ENCODE results near the gene TEX13D. TPM values are rescaled to one million over a fixed set of nuclear protein-coding genes. Genes with fewer than 3 reads are reported as not detected.

TEX13D gene
- total RNA-seq, 4 donors from 2014 or later, result 0.48 TPM; not detected in 3

DNA sequence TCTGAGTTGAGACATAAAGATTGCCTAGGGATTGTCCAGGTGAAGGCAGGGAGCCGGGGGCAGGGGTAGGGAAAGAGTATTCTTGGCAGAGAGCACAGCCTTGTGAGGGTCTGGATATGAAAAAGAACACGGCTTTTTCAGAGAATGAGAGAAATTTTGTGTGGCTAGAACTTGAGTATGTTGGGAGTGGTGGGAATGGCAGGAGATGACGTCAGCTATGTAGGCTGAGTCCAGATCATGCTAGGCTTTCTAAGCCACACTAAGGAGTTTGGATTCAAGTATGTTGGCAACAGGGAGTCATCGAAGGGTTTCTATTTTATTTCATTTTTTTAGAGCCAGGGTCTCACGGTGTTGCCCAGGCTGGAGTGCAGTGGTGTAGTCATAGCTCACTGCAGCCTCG, 53.9 kb downstream of the TEX13D start:
- intact Hi-C loops (cut with DNase I; ENCODE audit: low total_unique reads) (no loop called here), in situ Hi-C loops (cut with MboI; ENCODE audit: low pct_ligation_motif_present in 1 of 4, low pct_unique_long_range_greater_than_20kb in 1 of 4, low sequenced_read_pairs in 3 of 4) (loop anchor here in 1 of 4 donors (25.0 kb wide), 1 partner anchor 174 kb away; no protein-coding TSS in a partner anchor)
- no peak overlapping the region for H3K4me3 ChIP-seq
- no peaks in the 10 kb centered on the region for H3K36me3 ChIP-seq
- no peak for DNase-seq
- no peaks in the 10 kb centered on the region for H3K9me3 ChIP-seq
- H3K27ac ChIP-seq, result no peak overlapping the region
- H3K4me1 ChIP-seq, result no peaks in the 10 kb centered on the region
- no peaks in the 10 kb centered on the region for H3K27me3 ChIP-seq
- 59 to 80% methylated on average over 1 to 6 of the region's 6 CpGs for WGBS, 2 donors (ENCODE audit: low coverage in 1 of 2)
- TF ChIP-seq POLR2AphosphoS5 (IDR thresholded peaks at IDR 0.05) (no peak), EP300 (IDR thresholded peaks at IDR 0.05; ENCODE audit: low read depth) (no peak), POLR2A (IDR thresholded peaks at IDR 0.05) (no peak)
- TF ChIP-seq, protein P1, sequence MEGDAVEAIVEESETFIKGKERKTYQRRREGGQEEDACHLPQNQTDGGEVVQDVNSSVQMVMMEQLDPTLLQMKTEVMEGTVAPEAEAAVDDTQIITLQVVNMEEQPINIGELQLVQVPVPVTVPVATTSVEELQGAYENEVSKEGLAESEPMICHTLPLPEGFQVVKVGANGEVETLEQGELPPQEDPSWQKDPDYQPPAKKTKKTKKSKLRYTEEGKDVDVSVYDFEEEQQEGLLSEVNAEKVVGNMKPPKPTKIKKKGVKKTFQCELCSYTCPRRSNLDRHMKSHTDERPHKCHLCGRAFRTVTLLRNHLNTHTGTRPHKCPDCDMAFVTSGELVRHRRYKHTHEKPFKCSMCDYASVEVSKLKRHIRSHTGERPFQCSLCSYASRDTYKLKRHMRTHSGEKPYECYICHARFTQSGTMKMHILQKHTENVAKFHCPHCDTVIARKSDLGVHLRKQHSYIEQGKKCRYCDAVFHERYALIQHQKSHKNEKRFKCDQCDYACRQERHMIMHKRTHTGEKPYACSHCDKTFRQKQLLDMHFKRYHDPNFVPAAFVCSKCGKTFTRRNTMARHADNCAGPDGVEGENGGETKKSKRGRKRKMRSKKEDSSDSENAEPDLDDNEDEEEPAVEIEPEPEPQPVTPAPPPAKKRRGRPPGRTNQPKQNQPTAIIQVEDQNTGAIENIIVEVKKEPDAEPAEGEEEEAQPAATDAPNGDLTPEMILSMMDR (IDR thresholded peaks at IDR 0.05), result no peak

Small RNAs within 50 kb of the gene (small RNA-seq; reads per million reads assigned to genes)
- gene AL022718.1, result 0 reads per million in 4 donors

Other genes with a start within 250 kb of the TEX13D start
- under 1 TPM in 2 of 4 donors, not detected in 2; 0.14 to 0.79 TPM for gene SH2D1A, start 13.9 kb downstream of the TEX13D start, total RNA-seq